Measurements from ENCODE around the gene ADAMTS13.

Gene ADAMTS13

DNA sequence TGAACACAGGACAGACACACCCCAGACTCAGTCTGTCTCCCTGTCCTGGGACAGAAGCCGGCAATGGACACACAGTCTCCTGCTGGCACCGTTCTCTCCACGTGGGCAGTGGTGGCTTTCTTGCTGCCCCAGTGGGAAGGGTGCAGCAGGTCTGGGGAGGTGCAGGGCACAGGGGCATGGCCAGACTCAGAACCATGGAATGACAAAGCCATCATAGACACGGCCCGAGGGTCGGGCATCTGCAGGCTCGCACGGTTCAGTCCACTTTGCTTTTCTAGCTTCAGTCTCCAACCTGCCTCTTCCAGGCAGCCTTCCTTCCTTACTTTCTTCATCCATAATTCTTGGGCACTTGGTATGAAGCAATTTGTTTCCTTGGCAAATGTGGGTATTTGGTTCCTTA is 85.9 kb downstream of the ADAMTS13 start:
- no peak for TF ChIP-seq ZNF274 (IDR thresholded peaks at IDR 0.05; ENCODE audit: low read depth, low read length)
- no peak overlapping the region for H3K4me3 ChIP-seq (ENCODE audit: low read length)

All from GM08714 (cell line).